NCI-H446 (cell line): ENCODE measurements around the gene GARIN5A.
A peak's percentile ranks its signal among the peaks of the same experiment; 100 is the strongest.
"Not testable (repeated sequence)": the region's sequence is repeated elsewhere in the genome, so short reads cannot be mapped to it uniquely, and the experiment has no call there.

Experiments used
- DNase-seq, 2 experiments: peaks; one replicate each; lab custom pipeline; 2025; lab: John Stamatoyannopoulos, UW

Gene GARIN5A

DNA sequence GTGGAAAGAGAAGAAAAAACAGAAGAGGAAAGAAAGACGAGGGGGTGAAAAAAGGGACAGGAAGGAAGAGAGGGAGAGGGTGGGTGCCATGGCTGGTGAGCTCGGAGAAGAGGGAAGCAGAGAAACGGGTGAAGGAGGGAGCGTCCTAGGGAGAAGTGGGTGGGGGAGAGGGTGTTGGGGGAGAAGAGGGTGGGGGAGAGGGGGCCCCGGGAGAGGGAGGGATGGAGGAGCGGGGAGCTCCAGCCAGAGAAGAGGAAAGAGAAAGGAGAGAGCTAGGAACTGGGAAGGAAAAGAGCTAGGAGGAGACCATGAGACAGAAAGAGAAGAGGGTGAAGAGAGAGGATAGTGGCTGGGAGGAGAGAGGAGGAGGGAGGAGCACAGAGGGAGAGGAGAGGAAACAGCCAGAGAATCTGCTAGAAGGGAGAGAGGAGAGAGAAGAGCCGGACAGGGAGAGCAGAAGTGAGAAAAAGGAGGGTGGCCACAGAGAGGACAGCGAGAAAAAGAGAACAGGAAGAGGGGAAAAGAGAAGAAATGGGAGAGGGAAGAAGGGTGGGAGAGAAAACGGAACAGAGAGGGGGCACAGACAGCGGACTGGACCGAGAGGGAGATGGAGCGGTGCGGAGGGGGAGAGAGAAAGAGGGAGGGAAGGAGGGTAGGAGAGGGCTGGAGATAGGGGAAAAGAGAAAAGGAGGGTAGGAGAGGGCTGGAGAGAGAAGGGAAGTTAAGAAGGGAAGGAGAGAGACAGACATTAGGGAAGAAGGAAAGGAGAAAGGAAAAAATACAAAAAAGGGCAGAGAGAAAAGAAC lies 11.9 kb upstream of the GARIN5A start:
- no peak for DNase-seq

DNA sequence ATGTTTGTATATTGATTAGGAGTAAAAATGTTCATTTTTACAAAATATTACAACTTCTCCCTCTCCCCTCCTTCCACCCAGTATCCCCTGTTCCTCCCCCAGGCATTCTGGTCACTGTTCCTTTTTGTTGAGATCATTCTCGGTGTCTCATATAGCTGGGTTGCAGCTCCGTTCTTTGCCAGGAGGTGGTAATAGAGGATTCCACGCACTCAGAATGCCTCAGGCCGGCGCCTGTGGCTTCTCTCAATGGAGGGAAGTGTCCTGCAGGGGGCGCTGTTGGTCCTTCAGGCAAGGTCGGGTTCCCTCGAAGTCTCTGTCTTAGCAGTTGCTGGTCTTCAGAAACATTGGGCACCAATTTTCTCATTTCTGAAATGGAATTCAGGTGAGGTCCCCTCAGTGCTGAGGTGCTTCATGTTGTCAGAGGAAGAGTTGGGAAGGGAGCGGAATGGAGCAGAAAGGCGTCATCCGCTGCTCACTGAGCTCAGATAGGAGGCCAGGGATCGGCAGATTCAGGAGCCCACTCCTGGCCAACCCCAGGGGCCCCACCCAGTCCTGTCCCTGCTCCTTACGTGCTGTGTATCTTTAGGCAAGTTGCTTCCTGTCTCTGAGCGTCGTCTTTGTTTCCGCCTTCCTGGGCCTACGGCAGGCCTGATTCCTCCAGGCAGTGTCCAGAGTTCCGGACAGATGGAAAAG lies 10.3 kb upstream of the GARIN5A start:
- DNase-seq = no peak

DNA sequence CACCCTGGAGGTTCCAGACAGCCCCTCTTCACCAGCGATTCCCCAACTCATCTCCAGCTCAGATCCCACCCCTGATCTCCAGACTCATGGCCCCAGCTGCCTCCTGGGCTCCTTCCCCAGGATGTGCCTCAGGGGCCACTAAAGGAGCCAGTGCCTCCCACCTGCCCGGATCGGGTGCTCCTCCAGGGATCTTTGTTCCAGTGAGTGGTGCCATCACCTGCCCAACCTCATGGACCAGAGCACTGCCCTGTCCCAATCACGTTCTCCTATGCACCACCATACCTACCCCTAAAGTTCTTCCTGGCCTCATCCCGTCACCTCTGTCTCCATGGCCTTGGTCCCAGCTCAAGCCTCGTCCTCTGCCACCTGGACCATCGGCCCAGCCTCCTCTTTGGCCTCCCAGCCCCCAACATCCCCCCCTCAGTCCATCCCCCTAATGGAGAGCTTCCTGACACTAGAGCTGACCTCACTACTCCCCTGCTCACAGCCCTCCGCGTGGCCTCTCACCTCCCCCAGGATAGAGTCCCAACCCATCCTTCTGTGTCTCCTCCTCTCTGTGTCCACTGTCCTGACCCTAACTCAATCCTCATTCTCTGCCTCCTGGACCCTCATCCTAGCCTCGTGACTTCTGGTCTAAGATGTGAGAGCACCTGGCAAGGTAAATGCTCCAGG lies 8.8 kb upstream of the GARIN5A start:
- no peak for DNase-seq

DNA sequence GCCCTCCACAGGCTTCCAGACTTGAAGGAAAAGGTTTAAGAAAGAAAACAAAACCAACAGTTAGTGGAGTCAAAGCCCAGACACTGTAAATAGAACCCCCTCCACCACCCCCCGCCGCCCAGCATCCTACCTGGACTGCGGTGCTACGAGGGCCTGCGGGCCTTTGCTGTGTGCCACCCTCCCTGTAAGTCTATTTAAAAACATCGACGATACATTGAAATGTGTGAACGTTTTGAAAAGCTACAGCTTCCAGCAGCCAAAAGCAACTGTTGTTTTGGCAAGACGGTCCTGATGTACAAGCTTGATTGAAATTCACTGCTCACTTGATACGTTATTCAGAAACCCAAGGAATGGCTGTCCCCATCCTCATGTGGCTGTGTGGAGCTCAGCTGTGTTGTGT lies 6.3 kb upstream of the GARIN5A start:
- no peak for DNase-seq

GRCh38 chr19:50482271-50482855 lies 5.7 kb upstream of the GARIN5A start:
- no peak for DNase-seq

DNA sequence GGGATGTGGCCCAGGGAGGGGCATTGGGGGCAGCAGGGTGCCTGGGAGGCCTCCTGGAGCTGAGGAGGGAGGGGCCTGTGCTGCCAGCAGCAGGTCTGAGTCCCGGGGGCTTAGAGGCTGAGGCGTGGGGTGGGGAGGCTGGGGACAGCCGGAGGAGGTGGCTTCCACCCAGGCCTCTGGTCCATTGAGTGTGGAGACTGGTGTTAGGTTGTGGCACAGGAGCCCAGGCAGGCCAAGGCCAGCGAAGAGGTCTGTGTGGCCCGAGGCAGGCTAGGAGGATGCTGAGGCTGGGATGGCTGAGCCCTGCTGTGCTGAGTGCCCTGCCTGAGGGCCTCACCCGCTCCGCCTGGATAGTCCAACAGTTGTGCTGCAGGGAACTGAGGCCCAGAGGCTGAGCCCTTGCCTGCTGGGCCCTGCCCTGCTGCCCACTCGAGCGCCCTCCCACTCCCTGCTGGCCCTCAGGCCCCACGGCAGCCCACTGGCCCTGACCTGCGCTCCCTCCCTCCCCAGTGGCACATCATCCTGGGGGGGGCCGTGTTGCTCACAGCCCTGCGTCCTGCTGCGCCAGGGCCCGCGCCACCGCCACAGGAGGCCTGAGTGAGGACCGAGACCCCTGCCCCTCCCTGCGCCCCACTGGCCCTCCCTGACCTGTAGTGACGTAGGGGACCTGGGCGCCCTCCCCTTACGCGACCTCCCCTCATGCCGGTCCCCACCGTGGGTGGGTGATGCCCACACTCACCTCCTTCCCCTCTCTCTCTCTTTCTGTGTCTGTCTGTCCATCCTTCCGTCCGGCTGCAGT lies 4.9 kb upstream of the GARIN5A start:
- DNase-seq = no peak

DNA sequence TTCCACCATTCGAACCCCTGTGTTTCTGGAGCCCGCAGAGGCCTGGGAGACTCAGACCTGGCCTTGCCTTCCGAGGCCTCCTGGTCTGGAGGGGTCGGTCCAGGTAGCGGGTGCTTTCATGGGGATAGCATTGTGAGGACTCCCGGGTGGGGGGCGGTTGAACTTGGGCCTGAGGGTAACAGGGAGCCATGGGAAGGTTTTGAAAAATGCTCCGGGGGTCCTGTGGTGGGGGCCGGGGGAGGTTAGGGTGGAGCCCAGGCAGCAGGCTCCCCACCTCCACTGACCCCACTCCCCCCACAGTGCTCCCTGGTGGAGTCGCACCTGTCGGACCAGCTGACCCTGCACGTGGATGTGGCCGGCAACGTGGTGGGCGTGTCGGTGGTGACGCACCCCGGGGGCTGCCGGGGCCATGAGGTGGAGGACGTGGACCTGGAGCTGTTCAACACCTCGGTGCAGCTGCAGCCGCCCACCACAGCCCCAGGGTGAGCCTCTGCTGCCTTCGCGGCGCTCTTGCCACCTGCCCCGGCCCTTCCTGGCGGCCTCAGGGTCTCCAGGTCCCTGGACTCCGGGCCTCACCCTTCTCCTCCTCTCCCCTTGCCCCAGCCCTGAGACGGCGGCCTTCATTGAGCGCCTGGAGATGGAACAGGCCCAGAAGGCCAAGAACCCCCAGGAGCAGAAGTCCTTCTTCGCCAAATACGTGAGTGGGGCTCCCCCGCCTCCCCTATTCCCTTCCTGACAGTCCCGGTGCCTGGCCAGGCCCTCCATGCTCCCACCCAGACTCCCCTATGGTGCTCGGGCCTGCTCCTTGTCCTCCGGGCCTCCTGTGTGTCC lies 3.8 kb upstream of the GARIN5A start:
- DNase-seq = no peak

- no peak for DNase-seq
Measured at GRCh38 chr19:50479761-50480251, 3.2 kb upstream of the GARIN5A start.

- peak in 1 of 2 experiments; percentile 16 for DNase-seq
Measured at GRCh38 chr19:50478901-50479715, 2.5 kb upstream of the GARIN5A start.

GRCh38 chr19:50477751-50478515 lies 1.3 kb upstream of the GARIN5A start:
- no peak for DNase-seq

GRCh38 chr19:50476907-50477238 lies 225 bp upstream of the GARIN5A start:
- no peak for DNase-seq

- DNase-seq = no peak
Measured at GRCh38 chr19:50475736-50476223, 868 bp downstream of the GARIN5A start.

GRCh38 chr19:50475101-50475568 lies 1.5 kb downstream of the GARIN5A start:
- DNase-seq = no peak

DNA sequence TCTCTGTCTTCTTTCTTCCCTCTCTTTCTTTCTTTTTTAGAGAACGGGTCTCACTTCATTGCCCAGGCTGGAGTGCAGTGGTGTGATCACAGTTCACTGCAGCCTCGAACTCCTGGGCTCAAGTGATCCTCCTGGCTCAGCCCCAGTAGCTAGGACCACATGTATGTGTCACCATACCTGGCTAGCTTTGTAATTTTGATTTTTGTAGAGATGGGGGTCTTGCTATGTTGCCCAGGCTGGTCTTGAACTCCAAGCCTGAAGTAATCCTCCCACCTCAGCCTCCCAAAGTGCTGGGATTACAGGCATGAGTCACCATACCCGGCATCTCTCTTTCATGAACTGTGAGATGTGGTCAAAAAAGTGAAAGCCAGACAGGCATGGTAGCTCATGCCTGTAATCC lies 3.3 kb downstream of the GARIN5A start:
- not testable (repeated sequence) for DNase-seq

GRCh38 chr19:50468818-50469217 lies 7.8 kb downstream of the GARIN5A start:
- no peak for DNase-seq

DNA sequence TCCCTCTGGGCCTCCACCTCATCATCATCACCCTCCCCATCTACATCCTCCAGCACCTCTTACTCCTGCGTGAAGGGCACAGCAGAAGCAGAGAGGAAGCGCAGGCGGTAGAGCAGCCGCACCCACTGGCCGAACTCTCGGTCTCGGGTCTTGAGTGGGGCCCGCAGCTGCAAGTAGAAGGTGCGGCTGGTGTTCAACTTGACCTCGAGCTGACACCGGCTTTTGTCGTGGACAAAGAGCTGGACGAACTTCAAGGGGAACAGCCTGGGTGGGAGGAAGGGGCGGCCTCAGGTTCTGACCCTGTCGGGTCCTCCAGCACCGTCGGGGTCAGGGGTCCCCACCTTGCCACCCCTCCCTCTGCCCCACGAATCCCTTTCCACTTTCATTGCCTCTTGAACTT lies 9.1 kb downstream of the GARIN5A start:
- no peak for DNase-seq

GRCh38 chr19:50466706-50467039 lies 10.0 kb downstream of the GARIN5A start:
- peak in 1 of 2 experiments; percentile 17 for DNase-seq

- DNase-seq = no peak
Measured at GRCh38 chr19:50465986-50466705, 10.5 kb downstream of the GARIN5A start.
